ENCODE measurements around the gene UCKL1.
"Not testable (repeated sequence)": the region's sequence is repeated elsewhere in the genome, so short reads cannot be mapped to it uniquely, and the experiment has no call there.

Gene UCKL1

GRCh38 chr20:63942969-63943807 lies 13.0 kb downstream of the UCKL1 start:
- no peak for DNase-seq

DNA sequence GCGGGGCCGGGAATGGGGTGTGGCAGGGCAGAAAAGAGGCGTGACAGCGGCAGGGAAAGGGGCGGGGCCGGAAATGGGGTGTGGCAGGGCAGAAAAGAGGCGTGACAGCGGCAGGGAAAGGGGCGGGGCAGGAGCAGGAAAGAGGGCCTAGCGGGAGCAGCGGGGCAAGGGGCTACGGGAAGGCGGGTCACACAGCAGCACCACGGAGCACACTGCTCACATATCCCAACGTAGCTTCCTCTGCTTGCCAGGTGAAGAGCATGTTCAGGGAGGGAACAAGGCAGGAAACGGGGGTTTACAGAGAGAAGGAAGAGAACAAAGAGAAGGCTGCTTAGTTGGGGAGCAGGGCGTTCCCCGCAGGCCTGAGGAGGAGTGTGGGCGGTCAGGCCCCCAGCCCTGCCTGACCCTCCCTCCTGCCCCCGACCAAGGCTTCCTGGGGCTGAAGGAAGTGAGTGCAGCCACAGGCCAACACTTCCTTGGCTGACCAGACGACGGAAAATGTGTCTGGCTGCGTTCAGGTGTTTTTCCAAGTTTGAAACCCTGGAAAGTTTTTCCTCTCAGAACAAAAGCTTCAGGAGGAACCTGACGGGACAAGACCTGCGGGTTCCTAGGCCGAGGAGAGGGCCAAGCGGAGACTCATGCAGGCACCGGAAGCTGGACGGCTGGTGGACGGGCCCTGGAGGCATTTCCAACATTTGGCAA lies 13.8 kb downstream of the UCKL1 start:
- peak; percentile 79 for DNase-seq

GRCh38 chr20:63941282-63942081 lies 14.7 kb downstream of the UCKL1 start:
- DNase-seq: peak; percentile 87

DNA sequence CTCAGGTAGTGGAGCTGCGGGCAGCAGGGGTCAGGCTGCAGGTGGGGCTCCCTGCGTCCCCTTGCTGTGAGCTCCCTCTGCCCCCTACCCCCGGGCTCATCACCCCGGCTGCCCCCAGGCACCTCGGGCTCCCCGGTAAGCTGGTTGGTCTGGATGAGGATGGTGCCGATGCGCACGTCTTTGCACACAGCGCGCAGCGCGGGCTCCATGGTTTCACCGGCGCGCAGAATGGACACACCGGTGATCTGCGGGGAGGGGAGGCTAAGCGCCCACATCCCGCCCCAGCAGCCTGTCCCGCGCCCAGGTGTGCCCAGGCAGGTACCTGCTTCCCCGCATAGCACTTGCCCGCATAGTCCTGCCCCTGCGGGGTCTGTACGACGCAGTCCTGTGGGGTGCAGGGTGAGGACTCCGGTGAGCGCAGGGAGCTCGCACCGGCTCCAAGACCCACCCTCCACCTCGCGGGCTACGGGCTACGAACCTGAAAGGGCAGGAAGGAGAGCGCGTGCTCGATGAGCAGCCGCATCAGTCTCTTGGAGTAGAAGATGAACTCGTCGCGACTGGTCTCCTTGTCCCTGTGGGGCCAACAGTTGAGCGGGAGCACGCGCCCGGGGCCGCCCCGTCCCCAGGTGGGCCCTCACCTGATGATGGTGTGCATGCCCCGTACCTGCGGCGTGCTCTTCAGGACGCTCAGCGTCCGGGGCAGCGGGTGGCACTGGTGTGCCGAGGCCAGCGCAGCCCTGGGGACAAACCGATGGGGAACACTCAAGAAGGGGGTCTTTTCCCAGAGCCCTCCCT lies 15.5 kb downstream of the UCKL1 start:
- peak; percentile 62 for DNase-seq

DNA sequence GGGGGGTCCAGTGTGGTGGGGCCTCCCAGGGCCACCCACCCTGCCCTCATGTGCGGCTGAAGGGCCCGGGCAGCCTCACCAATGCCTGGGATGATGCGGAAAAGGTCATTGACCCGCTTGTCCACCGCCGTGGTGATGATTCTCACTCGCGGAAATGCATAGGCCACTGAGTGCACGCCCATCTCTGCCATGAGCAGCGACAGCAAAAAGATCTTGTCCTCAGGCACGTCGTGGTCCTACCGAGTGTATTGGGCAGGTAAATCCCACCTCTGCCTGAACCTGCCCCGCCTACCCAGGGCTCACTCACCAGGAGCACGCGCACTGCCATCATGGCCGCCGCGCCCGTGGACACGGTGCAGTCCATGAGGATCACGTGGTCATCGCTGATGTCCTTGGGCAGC lies 16.1 kb downstream of the UCKL1 start:
- DNase-seq: no peak

DNA sequence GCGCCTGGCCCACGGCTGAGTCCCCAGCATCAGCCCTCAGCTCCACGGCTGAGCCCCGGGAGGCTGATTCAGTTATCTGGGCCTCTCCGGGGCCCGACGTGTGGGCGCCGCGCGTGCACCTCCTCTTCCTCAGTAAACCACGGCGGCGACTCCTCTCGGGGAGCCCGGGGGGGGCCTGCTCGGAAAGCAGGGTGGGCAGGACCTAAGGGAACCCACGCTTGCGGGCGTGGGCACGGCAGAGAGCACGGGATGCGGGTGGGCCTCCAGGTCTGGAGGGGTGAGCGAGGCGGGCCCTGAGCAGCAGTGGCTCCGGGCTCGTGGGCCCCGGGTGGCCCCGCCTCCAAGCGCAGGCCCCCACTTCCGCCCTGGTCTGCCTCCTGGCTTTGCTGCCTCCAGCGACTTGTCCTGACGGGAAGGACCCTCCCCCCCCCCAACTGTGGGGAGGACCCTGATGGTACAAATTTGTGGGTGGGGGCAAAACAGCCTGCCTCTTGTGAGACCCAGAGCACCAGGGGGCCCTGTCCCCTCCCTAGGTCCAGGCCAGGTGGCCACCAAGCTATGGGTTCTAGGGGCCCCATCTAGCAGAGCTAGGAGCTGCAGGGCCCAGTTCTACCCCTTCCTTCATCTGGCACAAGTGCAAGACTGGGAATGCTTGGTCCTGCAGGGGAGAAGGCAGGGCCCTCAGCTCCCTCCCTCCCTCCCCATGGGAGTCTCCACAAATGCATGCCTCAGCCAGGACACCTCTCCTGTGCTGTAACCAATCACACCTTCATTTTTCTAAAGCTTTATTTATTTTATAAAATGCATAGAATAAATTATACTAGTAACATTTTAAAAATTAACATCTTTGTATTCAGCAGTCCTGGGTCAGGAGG lies 16.9 kb downstream of the UCKL1 start:
- peak; percentile 64 for DNase-seq

DNA sequence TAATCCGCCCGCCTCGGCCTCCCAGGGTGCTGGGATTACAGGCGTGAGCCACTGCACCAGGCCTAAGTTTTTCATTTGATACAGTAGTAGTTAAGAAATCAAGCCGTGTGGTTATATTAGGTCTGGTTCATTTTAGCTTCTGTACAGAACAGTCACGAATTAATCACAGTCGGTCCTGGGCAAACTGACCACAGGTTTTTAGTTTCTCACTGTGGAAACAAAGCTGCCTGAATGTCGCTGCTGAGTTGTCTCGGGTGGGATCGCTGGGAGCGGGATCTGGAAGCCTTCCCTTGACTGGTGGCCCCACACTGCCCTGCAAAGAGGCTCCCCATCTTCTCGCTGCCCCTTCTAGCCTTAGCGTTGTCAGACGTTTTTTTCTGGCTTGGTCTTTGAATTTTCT lies 18.6 kb downstream of the UCKL1 start:
- no peak for DNase-seq

DNA sequence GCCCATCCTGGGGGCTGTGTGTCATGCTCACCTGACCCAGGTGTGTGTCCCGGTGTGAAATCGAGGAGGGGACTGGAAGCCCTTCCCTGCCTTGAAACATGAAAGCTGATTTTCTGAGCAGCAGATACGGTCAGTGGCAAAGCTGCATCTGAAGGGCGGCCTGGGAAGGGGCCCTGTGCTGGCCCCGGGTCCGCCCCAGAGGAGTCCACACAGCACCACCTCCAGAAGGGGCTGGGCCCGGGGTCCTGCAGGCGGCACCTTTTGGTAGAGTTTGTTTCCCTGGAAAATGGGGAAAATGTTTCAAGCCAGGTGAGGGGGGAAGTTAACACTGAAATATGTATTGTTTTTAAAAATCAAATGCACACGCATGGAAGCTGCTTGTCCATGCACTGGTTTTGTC lies 20.8 kb downstream of the UCKL1 start:
- DNase-seq: no peak

DNA sequence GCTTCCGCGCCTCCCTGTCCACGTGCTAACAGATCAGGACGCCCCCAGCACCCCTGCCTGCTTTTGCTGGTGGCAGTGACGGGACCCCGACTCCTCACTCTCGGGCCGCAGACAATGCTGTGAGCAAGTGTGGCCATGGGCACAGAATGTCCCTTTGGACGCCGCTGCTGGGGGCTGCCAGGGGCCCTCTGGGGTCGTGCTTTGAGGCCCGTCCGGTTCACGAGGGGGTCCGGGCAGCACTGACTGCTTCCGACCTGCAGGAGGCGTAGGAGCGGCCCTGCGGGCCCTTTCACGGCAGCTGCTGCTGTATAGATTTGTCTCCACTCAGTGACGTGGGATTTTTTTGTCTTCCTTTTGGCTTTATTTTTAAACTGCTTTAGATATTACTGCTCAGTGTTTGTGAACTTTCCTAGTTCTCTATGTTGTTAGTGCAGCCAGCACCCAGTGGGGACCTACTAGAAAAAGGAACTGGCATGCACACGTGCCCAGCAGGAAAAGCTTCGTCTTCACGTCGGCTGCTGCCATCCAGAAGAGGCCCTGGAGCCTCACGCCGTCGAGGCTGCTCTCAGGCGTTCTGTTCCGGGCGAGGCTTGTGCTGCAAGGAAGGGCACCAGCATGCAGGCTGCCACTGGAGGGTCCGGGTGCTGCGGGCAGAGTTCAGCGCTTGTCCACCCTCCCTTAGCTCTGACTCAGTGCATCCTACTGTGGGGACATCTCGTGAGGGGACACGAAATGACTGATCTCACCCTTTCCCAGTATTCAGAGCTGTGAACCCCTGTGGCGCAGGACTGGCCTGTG lies 21.7 kb downstream of the UCKL1 start:
- DNase-seq: no peak

DNA sequence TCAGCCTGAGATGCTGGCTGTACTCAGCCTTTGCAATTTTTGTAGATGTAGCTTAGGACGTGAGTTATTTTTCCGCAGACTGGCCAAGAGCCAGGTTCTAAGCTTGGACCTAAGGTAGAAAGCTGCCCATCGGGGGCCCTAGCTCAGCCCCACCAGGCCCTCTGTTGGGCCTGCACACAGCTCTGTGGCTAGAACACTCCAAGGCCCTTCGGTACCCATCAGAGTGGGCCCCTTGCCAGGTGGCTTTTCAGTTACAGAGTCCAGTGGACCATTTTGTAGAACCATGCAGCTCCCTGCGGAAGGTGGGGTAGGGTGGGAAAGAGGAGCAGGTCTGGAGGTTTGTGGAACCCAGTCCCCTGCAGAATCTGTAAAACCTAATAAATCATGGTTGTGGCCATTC lies 22.6 kb downstream of the UCKL1 start:
- DNase-seq: no peak

DNA sequence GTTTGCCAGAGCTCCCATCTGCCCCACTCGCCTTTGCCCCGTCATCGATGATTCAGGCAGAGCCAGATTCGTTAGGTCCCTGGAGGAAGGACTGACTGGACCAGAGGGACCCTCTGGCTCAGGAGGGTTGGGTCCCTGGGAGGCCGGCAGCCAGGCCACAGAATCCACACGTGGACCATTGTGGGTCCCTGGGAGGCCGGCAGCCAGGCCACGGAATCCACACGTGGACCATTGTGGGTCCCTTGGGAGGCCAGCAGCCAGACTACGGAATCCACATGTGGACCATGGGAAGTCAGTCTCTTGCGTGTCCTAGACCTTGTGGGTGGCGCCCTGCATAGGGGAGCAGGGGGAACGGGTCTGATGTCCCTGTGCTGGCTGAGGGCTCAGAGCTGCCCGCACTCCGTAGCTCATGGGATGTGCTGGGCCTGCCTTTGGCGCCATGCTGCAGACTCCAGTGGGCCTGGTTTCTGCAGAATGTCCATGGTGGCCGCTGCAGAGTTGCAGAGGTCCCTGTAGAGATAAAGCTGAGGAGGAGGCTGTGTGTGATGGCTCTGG lies 23.5 kb downstream of the UCKL1 start:
- no peak for DNase-seq

GRCh38 chr20:63931735-63932134 lies 24.5 kb downstream of the UCKL1 start:
- no peak for DNase-seq

- DNase-seq: no peak
Measured at GRCh38 chr20:63930971-63931553, 25.2 kb downstream of the UCKL1 start.

GRCh38 chr20:63929473-63929883 lies 26.7 kb downstream of the UCKL1 start:
- not testable (repeated sequence) for DNase-seq

GRCh38 chr20:63929071-63929470 lies 27.1 kb downstream of the UCKL1 start:
- no peak for DNase-seq

GRCh38 chr20:63926298-63926697 lies 29.9 kb downstream of the UCKL1 start:
- no peak for DNase-seq

GRCh38 chr20:63924241-63924640 lies 32.0 kb downstream of the UCKL1 start:
- DNase-seq: no peak

GRCh38 chr20:63923651-63924050 lies 32.6 kb downstream of the UCKL1 start:
- no peak for DNase-seq

DNA sequence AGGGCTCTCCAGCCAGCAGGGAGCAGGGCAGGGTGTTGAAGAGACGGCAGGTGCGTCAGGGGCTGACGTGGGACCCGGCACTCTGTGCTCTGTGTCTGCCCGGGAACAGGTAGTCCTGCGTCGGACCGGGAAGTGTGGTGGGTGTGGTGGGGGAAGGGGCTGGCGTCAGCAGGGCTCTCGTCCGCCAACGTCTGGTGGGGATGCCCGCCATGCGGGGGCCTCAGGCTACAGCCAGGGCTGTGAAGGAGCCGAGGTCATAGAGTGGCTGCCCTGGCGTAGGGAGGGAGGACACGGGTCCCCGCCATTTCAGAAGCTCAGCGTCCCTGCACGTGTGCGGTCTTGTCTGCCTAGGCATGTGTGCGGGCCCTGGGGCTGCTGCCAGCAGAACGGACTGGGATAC lies 36.0 kb downstream of the UCKL1 start:
- DNase-seq: no peak

- DNase-seq: no peak
Measured at GRCh38 chr20:63919130-63919529, 37.1 kb downstream of the UCKL1 start.
